Measurements from ENCODE around the gene NR3C1.

- no peak for TF ChIP-seq POLR2A (IDR thresholded peaks at IDR 0.05)
- no peak for TF ChIP-seq CTCF (IDR thresholded peaks at IDR 0.05)
- TF ChIP-seq POLR2AphosphoS5 (IDR thresholded peaks at IDR 0.05) = no peak
- TF ChIP-seq EP300 (IDR thresholded peaks at IDR 0.05) = no peak
These were observed 24.7 kb upstream of the NR3C1 start for GRCh38 chr5:143428155-143428554.

All from sigmoid colon (tissue), 4 donors.